AG09309 (cell line): ENCODE data around the gene RRP9.

Experiments used
- DNase-seq: peaks from one replicate; pipeline ENCODE4 v3.0.0-alpha.2; 2010; ENCODE audit warnings: low read depth
- H3K4me3 ChIP-seq: 2 replicates; pipeline ENCODE4 v1.5.1; 2011; ENCODE audit warnings: mild to moderate bottlenecking, low read depth, low read length, moderate library complexity; ENCODE audit not compliant: control insufficient read depth
- CTCF ChIP-seq: IDR thresholded peaks from 2 replicates; pipeline ENCODE4 v1.5.1; 2011; ENCODE audit warnings: mild to moderate bottlenecking, low read depth, low read length, inconsistent platforms; ENCODE audit not compliant: insufficient read depth, control insufficient read depth; ENCODE audit errors: missing control alignments

The RRP9 gene

GRCh38 chr3:51937611-51938450 is 3.9 kb downstream of the RRP9 start:
- H3K4me3 ChIP-seq = no peak overlapping the region
- TF ChIP-seq CTCF = no peak
- DNase-seq = no peak

GRCh38 chr3:51937014-51937413 is 4.7 kb downstream of the RRP9 start:
- DNase-seq = no peak
- H3K4me3 ChIP-seq = no peak overlapping the region
- TF ChIP-seq CTCF = no peak

GRCh38 chr3:51935886-51936755 is 5.6 kb downstream of the RRP9 start:
- no peak overlapping the region for H3K4me3 ChIP-seq
- DNase-seq = no peak
- no peak for TF ChIP-seq CTCF

GRCh38 chr3:51934991-51935885 is 6.5 kb downstream of the RRP9 start:
- no peak for TF ChIP-seq CTCF
- no peak overlapping the region for H3K4me3 ChIP-seq
- no peak for DNase-seq

- no peak for TF ChIP-seq CTCF
- no peak overlapping the region for H3K4me3 ChIP-seq
- DNase-seq = no peak
Measured at GRCh38 chr3:51934139-51934850, 7.4 kb downstream of the RRP9 start.

GRCh38 chr3:51933471-51934138 is 8.1 kb downstream of the RRP9 start:
- no peak for TF ChIP-seq CTCF
- no peak overlapping the region for H3K4me3 ChIP-seq
- DNase-seq = no peak
